HG02870 (cell line): Measurements from ENCODE around the gene ESYT2.

Experiments used
- ATAC-seq: cut with Tn5 transposase; IDR thresholded peaks from one replicate; pipeline ENCODE4 v1.9.1; 2021; ENCODE audit warnings: mild to moderate bottlenecking, moderate library complexity; ENCODE audit not compliant: unreplicated experiment

The ESYT2 gene

GRCh38 chr7:158828133-158829020 is 932 bp downstream of the ESYT2 start:
- no peak for ATAC-seq

GRCh38 chr7:158827411-158828132 is 1.7 kb downstream of the ESYT2 start:
- no peak for ATAC-seq

GRCh38 chr7:158825628-158826289 is 3.5 kb downstream of the ESYT2 start:
- no peak for ATAC-seq

GRCh38 chr7:158824028-158824427 is 5.3 kb downstream of the ESYT2 start:
- ATAC-seq, result peak; percentile 66

- no peak for ATAC-seq
Measured at GRCh38 chr7:158821171-158822031, 7.9 kb downstream of the ESYT2 start.

GRCh38 chr7:158820656-158821055 is 8.7 kb downstream of the ESYT2 start:
- no peak for ATAC-seq

GRCh38 chr7:158819571-158820203 is 9.6 kb downstream of the ESYT2 start:
- no peak for ATAC-seq

- ATAC-seq, result peak; percentile 85
Measured at GRCh38 chr7:158818325-158819213, 10.7 kb downstream of the ESYT2 start.

GRCh38 chr7:158816995-158817394 is 12.3 kb downstream of the ESYT2 start:
- no peak for ATAC-seq

- ATAC-seq, result no peak
Measured at GRCh38 chr7:158816271-158816670, 13.0 kb downstream of the ESYT2 start.

- ATAC-seq, result no peak
Measured at GRCh38 chr7:158815800-158816128, 13.5 kb downstream of the ESYT2 start.

GRCh38 chr7:158815083-158815799 is 14.1 kb downstream of the ESYT2 start:
- ATAC-seq, result no peak

GRCh38 chr7:158814637-158815036 is 14.7 kb downstream of the ESYT2 start:
- no peak for ATAC-seq

- ATAC-seq, result no peak
Measured at GRCh38 chr7:158812684-158813083, 16.6 kb downstream of the ESYT2 start.

- ATAC-seq, result no peak
Measured at GRCh38 chr7:158811894-158812293, 17.4 kb downstream of the ESYT2 start.

GRCh38 chr7:158811461-158811860 is 17.8 kb downstream of the ESYT2 start:
- no peak for ATAC-seq

GRCh38 chr7:158810846-158811245 is 18.5 kb downstream of the ESYT2 start:
- no peak for ATAC-seq

GRCh38 chr7:158809596-158809995 is 19.7 kb downstream of the ESYT2 start:
- peak; percentile 97 for ATAC-seq

- ATAC-seq, result no peak
Measured at GRCh38 chr7:158808126-158808525, 21.2 kb downstream of the ESYT2 start.
